ENCODE results near the gene PSMG3.
A peak's percentile ranks its signal among the peaks of the same experiment; 100 is the strongest.
"Not testable (repeated sequence)": the region's sequence is repeated elsewhere in the genome, so short reads cannot be mapped to it uniquely, and the experiment has no call there.

The PSMG3 gene

GRCh38 chr7:1596181-1597043, 26.6 kb upstream of the PSMG3 start:
- DNase-seq, result no peak

DNA sequence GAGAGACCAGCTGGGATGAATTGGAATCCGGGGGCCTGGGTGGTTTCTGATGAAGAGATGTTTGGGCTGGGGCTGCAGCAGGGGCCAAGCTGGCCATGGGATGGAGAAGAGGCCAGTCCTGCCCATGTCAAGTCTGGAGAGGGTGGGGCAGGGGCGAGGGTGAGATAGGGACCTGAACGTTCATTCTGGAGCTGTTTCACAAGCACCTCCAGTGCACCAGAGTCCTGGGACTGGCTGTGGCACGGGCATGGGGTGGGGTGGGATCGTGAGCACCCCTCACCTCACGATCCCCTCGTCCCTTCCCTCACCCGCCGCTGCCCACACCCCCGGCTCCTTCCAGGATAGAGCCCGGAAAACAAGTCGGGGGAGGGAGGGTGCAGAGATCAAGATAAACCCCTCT, 25.8 kb upstream of the PSMG3 start:
- DNase-seq, result no peak

DNA sequence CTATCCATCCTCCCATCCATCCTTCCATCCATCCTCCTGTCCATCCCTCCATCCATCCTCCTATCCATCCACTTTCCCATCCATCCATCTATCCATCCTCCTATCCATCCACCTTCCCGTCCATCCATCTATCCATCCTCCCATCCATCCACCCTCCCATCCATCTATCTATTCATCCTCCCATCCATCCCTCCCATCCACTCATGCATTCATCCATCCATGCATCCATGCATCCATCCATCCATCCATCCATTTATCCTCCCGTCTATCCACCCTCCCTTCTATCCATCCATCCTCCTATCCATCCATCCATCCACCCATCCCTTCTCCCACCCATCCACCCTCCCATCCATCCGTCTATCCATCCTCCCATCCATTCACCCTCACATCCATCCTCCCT, 25.2 kb upstream of the PSMG3 start:
- DNase-seq, result no peak

DNA sequence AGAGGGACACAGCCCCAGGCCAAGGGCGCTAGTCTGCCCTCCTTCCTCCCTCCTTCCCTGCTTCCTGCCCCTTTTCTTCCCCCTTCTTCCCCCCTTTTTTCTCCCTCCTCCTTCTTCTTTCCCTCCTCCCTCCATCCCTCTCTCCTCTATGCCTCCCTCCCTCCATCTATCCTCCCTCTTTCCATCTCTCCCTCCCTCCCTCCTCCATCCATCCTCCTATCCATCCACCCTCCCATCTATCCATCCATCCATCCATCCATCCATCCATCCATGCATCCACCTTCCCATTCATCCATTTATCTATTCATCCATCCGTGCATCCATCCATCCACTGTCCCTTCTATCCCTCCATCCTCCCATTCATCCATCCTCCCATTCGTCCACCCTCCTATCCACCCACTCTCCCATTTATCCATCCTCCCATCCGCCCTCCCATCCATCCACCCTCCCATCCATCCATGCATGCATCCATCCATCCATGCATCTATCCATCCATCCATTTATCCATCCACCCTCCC, 24.1 kb upstream of the PSMG3 start:
- DNase-seq, result no peak

DNA sequence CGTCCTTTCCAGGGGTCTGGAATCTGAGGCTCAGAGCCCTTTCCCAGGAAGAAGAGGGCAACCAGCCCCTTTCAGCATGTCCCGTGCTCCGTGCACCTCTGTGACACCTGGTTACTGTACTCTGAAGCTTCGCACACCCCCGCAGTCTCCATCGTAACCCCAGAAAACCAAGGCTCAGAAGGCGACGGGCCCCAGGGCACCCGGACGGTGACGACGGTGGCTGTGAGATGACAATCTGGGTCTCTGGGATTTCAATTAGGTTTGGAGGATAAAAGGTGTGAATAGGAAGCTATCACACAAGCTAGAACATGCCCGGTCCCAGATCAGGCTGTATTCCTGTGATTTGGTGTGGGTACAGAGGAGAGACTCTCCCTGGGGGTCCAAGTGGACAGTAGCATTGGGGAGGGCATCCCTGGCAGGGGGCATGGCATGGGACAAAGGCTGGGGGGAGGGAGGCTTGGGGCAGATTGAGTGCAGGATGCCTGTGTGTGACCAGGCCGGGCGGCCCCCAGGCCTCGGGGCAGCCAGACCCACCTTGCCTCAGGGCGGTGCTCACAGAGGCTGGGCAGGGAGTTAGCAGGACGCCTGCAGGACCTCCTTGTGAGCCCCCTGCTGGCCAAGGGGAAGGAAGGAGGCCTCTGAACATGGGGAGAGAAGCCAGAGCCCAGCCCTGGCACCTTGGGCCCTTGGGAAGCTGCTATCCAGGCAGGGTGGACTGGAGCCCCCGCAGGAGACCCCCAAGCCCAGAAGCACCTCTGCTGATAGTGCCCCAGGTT, 23.4 kb upstream of the PSMG3 start:
- DNase-seq, result no peak

GRCh38 chr7:1592299-1592871, 22.6 kb upstream of the PSMG3 start:
- no peak for DNase-seq

DNA sequence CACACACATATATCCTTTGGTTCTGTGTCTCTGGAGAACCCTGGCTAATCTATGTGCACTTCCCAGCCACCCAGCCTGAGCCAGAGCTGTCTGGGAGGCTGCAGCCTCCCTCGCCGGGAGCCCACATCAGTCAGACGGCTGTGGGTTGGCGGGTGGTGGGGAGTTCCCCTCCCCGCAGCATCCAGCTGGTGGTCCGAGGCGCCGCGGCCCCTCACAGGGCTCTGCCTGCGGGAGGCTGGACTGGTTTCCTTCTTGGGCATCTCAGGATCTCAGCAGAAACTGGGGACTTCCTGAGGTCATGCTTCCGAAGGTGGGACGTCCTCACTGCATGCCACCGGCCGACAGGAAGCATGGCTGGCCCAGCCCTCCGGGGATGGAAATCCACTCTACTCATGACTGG, 22.0 kb upstream of the PSMG3 start:
- DNase-seq, result no peak

DNA sequence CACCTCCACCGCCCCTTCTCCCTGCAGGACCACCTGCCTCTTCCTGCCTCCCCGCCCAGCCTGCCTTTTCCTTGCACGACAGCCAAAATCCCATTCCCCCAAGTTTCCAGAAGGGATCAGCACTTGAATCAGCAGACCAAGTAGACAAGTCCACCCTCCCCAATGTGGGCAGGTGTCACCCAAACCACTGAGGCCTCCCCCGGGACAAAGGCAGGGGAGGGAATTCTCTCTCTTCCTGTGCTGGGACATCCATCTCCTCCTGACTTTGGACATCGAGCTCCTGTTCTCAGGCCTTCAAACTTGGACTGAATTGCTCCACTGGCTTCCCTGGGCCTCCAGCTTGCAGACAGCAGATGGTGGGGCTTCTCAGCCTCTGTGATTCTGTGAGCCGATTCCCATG, 21.6 kb upstream of the PSMG3 start:
- no peak for DNase-seq

- DNase-seq, result no peak
These were observed 21.1 kb upstream of the PSMG3 start for GRCh38 chr7:1590887-1591286.

DNA sequence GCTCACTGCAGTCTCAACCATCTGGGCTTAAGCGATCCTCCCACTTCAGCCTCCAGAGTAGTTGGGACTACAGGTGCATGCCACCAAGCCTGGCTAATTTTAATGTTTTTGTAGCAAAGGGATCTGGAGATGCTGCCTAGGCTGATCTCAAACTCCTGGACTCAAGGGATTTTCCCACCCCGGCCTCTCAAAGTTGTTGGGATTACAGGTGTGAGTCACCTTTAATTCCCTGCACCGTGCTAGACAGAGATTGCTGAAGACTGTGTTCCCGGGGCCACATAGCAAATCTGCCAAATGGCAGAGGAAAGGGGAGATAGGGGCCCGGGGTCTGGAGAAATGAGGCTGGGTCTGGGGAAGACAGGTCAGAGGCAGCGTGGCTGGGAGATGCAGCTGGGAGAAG, 20.6 kb upstream of the PSMG3 start:
- no peak for DNase-seq

DNA sequence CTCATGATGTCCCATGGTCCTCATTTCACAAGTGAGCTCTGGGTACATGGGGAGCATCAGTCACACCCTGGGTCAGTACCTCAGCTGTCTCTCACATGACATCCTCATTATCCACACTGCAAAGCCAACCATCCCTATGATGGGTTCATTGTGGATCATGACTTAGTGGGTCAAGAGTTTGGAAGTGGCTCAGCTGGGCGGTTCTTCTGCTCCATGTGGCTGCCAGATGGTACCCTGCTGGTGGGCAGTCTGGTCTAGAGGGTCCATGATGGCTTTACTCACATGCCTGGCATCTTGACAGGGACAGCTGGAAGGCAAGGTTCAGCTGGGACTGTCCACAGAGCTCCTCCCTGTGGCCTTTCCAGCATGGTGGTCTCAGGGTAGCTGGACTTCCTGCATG, 19.1 kb upstream of the PSMG3 start:
- DNase-seq, result no peak

DNA sequence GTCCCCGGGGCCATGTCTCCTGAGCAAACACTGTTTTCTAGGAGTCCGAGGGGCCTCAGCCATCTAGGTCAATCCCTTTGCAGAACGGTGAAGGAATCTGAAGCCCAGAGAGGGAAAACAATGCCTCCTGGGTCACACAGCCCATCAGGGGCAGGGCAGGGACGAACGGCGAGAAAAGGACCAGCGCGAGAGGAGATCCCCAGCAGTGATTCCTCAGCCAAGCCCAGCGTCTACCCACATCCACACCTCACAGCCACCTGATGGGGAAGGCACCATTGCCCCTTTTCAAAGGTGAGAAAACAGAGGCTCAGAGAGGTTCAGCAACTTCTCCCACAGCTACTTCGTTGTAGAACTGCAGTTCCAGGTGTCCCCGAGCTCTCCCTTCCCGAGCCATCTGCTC, 17.9 kb upstream of the PSMG3 start:
- DNase-seq, result no peak

- no peak for DNase-seq
These were observed 17.2 kb upstream of the PSMG3 start for GRCh38 chr7:1586827-1587705.

DNA sequence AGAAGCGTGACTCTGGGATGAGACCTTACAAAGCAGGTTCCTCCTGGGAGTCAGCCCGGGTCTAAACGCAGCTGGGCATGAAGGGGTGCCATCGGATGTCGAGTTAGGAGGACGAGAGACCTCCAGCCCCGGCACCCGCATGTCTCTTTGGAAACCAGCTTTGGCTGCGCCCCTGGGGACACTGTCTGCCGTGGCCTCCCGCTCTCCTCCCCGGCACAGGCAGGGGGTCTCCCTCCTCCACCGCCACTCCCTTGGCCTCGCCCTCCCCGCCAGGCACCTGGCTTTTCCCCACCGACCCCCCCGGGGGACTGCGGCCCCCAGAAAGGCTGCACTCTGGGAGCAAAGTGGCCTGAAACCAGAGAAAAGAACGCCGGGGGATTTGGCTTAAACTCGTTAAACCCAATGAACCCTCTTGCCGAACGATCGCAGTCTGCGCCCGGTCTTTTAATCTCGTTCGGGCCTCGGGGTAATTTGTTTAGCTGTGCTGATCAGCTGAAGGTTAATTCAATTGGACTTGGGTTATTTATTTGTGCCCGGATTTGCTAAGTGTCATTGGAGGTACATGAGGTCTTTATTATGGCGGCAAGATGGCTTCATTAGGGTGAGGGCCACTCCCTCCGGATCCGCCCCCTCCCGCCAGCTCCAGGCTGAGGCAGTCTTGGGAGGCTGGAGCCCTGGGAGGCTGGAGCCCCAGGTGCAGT, 16.4 kb upstream of the PSMG3 start:
- no peak for DNase-seq

DNA sequence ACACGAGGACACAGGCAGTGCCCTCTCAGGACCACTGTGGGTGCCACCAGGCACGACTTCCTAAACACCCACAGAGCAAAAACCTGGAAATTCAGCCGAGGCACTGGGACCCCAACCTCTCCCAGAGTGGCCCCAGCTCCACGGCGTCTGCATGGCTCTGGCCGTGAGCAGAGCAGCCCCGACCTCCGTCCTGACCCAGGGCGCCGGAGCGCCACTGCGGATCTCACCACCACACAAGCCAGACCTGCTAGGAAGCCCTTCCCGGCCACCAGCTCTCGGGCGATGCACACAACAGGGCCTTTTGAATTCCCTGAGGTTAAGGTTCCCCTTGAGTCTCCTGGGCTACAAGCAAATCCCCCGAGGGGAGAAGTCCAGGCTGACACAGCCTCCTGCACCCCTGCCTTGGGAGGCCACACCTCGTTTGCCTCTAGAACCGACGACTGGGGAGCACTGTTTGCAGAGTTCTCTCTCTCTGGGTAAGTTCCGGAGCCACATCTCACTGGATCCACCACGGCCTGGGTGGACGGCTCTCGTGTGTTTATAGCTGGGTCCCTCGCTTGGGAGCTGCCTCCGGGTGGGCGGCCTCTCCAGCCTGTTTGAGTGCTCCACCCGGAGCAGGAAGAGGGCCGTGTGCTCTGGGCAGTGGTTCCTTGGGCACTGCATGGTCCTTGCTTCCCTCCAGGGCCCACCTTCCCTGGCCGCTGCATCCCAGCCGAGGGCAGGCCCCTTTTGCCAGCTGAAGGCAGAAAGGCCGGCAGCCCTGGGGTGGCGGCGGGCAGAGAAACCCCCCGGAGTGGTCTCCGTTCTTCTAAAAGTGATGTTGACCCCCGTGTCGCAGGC, 15.5 kb upstream of the PSMG3 start:
- no peak for DNase-seq

- DNase-seq, result no peak
These were observed 14.9 kb upstream of the PSMG3 start for GRCh38 chr7:1584700-1585099.

GRCh38 chr7:1583241-1583930, 13.6 kb upstream of the PSMG3 start:
- not testable (repeated sequence) for DNase-seq

GRCh38 chr7:1580422-1581030, 10.7 kb upstream of the PSMG3 start:
- DNase-seq, result no peak

DNA sequence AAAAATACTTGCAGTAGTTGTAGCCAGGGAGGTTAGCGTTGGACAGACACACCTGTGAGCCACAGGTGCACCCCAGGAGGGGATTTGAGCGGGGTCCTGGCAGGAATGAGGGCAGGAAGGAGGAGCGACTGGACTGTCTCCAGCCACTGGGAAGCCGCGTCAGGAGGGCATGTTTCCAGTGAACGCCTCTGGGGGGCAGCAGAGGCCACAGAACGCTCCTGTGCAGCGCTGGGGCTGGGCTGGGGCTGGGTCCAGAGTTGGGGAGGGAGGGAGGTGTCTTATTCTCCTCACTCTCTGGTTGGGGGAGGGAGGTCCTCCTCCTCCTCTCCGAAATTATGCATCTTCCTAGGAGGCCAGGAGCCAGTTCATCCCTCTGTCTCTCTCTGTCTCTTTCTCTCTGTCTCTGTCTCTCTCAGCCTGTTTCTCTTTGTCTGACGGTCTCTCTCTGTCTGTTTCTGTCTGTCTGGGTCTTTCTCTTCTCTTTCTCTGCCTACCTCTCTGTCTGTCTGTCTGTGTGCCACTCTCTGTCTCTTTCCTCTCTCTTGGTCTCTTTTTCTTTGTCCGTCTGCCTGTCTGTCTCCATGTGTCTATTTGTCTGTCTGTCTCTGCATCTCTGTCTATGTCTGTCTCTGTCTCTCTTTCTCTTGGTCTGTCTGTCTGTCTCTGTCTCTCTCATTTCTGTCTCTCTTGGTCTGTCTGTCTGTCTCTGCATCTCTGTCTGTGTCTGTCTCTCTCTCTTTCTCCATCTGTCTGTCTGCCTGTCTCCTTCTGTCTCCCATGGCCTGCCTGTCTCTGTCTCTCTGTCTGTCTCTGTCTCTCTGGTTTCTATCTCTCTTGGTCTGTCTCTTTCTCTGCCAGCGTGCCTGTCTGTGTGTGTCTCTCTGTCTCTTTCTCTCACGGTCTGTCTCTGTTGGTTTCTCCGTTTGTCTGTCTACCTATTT, 9.9 kb upstream of the PSMG3 start:
- peak; percentile 33 for DNase-seq

Data from amniotic stem cell (primary cell).